Hippocampal formation (tissue), 2 donors: ENCODE results near the gene CCL11.
"Not testable (repeated sequence)": the region's sequence is repeated elsewhere in the genome, so short reads cannot be mapped to it uniquely, and the experiment has no call there.

Experiments
- DNase-seq, 2 donors: peaks; one replicate each; lab custom pipeline; 2025; lab: John Stamatoyannopoulos, UW

CCL11 gene

DNA sequence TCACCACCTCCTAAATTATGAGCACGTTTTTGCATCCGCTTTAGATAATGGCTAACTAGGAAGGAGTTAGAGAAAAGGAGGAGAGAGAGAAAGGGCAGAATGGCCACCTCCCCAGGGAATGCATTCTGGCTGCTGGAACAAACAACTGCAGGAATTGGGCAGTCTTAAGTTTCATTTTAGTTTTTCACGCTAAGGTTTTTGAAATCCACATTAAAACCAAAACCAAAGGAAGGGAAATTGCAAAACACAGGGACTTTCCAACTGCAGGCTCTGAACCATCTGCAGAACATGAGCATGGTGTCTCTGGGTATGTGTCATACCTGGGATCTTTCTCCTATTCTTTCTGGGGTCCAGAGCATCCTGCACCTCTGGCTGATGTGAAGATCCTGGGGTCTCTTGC lies 21.6 kb downstream of the CCL11 start:
- DNase-seq, result no peak

DNA sequence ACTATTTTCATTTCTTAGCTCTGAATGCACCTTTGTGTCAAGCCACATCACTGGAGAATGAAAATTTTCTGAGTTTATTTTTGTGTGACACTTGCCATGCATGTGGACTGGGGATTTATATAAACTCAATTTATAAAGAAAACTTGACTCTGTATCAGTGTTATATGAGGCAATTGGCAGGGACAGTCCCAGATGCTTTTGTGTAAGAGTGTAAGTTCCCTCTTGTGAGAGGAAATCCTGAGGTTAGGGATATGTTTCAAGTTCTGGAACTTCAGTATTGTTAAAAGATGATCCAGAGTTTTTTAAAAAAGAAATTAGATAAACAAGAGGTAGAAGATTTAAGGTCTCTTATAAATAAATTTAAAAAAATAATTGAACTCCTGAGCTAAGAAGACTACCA lies 22.8 kb downstream of the CCL11 start:
- no peak for DNase-seq

DNA sequence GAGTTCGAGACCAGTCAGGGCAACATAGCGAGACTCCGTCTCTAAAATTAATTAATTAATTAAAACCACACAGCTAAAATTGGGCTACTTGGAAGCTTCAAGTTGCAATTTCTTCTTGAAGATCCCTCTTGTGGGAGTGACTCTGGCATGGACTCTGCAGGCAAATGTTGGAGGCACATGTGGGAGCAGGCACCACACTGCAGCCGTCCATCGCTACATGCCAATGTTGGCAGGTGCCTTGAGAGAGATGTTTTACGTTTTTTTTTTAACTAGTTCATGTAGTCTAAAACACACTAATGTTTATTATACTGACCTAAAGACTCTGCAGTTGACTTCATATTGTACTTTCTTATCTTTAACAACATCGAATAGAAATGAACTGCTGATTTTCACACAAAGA lies 25.7 kb downstream of the CCL11 start:
- DNase-seq, result no peak

DNA sequence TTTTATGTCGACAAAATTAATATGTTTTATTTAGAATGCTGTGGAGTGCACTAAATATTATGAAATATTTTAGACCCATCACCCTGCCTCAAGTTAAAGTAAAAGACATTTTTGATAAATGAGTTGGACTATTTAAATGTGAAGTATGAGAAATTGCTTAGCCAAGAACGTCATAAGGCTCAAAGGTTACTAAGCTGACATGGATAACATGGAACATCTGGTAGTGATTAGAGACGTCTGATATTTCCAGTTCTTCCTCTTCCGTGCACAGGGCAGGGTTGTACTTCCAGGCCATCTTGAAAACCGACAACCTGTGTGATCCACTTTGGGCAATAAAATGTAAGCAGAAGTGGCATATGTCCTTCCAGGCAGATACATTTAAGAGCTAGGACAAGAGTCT lies 26.5 kb downstream of the CCL11 start:
- no peak for DNase-seq

DNA sequence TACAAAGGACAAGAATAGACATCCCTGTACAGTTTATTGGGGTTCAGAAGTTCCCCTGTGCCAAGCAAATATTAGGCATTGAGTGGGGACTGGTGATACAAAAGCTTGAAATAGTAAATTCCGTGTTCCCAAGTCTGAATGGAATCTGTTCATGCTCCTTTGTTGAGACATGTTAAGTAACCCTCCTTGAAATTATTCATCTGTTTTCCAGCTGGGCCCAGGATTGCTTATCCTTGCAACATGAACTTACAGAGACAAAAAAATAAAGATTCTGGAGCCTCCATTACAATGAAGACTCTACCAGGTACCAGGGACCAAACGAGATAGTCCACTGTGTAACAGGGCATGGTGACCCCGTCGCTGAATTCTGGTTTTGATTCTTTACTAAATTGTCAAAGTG lies 27.6 kb downstream of the CCL11 start:
- DNase-seq, result no peak

DNA sequence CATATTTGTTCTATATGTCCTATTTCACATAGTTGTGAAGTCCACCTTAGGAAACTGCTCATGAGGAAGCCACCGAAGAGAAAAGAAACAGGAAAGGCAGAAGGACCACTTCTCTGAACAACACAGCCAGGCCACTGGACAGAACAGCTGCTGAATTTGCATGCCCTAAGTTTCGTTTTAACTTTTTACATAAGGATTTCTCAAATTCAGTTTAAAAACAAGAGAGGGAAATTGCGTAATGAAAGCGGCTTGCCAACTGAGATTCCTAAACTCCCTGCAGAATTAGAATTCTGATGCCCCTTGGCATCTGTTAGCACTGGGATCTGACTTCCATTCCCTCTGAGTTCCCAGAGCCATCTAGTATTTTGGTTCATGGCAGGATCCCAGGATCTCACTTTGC lies 28.7 kb downstream of the CCL11 start:
- no peak for DNase-seq

DNA sequence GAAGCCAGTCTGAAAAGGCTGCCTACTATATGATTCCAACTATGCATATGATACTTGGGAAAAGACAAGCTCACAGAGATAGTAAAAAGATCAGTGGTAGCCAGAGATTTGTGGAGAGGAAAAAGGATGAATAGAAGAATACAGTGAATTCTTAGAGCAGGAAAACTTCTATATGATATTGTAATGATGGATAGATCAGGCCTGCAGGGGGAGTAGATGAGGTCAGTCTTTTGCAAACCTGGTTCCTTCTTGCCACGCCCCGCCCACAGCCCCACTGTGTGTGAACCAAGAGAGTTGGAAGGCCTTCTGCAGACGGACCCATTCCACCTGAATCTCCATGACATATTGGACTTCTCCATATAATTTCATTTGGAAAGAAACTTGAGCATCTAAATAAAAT lies 32.9 kb downstream of the CCL11 start:
- DNase-seq, result no peak

DNA sequence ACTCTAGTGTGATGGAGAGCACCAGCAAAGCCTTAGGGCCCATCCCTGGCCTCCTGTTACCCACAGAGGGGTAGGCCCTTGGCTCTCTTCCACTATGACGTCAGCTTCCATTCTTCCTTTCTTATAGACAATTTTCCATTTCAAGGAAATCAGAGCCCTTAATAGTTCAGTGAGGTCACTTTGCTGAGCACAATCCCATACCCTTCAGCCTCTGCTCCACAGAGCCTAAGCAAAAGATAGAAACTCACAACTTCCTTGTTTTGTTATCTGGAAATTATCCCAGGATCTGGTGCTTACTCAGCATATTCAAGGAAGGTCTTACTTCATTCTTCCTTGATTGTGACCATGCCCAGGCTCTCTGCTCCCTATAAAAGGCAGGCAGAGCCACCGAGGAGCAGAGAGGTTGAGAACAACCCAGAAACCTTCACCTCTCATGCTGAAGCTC lies 33.5 kb downstream of the CCL11 start, which contains the start of gene CCL8:
TSS of gene CCL8 (plus strand) at position 397 of the 445 bp plus-strand sequence. CDS start 67 bp downstream, outside the sequence.
- DNase-seq, result no peak

DNA sequence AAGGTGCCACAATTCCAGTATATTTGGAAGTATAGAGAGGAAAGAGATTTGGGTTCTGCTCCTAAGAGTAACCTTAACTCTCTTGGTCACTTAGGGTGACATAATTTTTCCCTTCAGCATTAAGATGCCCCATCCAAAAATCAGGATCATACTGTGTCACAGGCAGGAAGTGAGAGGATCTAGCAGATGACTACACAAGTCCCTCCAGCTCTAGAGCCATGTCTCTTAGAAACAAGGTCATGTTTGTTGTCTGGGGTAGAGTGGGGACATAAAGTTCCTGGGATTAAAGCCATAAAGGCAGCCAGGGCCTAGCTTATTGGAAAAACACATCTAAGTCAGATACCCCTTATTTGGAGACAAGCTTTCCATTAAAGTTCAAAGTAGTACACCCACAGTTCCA lies 36.4 kb downstream of the CCL11 start:
- DNase-seq, result no peak

DNA sequence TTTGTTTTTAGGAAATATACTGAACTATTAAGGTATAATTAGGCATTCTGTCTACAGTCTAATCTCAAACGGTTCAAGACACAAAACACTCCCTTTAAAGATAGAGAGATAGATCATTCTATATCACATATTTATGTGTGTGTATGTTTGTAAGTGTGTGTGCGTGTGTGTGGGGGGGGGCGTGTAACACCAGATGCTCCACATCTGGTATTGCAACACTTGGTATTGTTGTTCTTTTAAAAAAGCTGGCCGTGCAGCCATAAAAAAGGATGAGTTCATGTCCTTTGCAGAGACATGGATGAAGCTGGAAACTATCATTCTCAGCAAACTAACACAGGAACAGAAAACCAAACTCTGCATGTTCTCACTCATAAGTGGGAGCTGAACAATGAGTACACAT lies 42.0 kb downstream of the CCL11 start:
- DNase-seq, result not testable (repeated sequence)

DNA sequence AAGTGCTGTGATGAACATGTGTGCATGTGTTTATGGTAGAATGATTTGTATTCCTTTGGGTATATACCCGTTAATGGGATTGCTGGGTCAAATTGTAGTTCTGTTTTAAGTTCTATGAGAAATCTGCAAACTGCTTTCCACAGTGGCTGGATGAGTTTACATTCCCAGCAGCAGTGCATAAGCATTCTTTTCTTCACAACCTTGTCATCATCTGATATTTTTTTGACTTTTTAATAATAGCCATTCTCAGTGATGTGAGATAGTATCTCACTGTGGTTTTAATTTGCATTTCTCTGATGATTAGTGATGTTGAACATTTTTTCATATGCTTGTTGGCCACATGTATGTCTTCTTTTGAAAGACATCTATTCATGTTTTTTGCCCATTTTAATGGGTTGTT lies 52.2 kb downstream of the CCL11 start:
- DNase-seq, result no peak
